ENCODE results near the gene DNAH1.

DNAH1 gene

GRCh38 chr3:52433328-52433995 is 117.3 kb downstream of the DNAH1 start:
- no peak for DNase-seq (ENCODE audit: low read depth in 2 of 2)

GRCh38 chr3:52433996-52434479 is 117.9 kb downstream of the DNAH1 start:
- DNase-seq (ENCODE audit: low read depth in 2 of 2): no peak

GRCh38 chr3:52434491-52435115 is 118.5 kb downstream of the DNAH1 start:
- no peak for DNase-seq (ENCODE audit: low read depth in 2 of 2)

GRCh38 chr3:52435246-52436101 is 119.4 kb downstream of the DNAH1 start:
- DNase-seq (ENCODE audit: low read depth in 2 of 2): no peak

- no peak for DNase-seq (ENCODE audit: low read depth in 2 of 2)
Measured at GRCh38 chr3:52436500-52437149, 120.5 kb downstream of the DNAH1 start.

- no peak for DNase-seq (ENCODE audit: low read depth in 2 of 2)
Measured at GRCh38 chr3:52437326-52438103, 121.4 kb downstream of the DNAH1 start.

- no peak for DNase-seq (ENCODE audit: low read depth in 2 of 2)
Measured at GRCh38 chr3:52438104-52438376, 121.9 kb downstream of the DNAH1 start.

- DNase-seq (ENCODE audit: low read depth in 2 of 2): no peak
Measured at GRCh38 chr3:52438579-52439425, 122.7 kb downstream of the DNAH1 start.

- no peak for DNase-seq (ENCODE audit: low read depth in 2 of 2)
Measured at GRCh38 chr3:52439426-52440248, 123.5 kb downstream of the DNAH1 start.

- DNase-seq (ENCODE audit: low read depth in 2 of 2): no peak
Measured at GRCh38 chr3:52440249-52440551, 124.1 kb downstream of the DNAH1 start.

- DNase-seq (ENCODE audit: low read depth in 2 of 2): no peak
Measured at GRCh38 chr3:52440671-52441070, 124.6 kb downstream of the DNAH1 start.

- no peak for DNase-seq (ENCODE audit: low read depth in 2 of 2)
Measured at GRCh38 chr3:52441091-52441771, 125.1 kb downstream of the DNAH1 start.

- DNase-seq (ENCODE audit: low read depth in 2 of 2): no peak
Measured at GRCh38 chr3:52441772-52442332, 125.7 kb downstream of the DNAH1 start.

- no peak for DNase-seq (ENCODE audit: low read depth in 2 of 2)
Measured at GRCh38 chr3:52442409-52443267, 126.5 kb downstream of the DNAH1 start.

- no peak for DNase-seq (ENCODE audit: low read depth in 2 of 2)
Measured at GRCh38 chr3:52443268-52443610, 127.1 kb downstream of the DNAH1 start.

- DNase-seq (ENCODE audit: low read depth in 2 of 2): no peak
Measured at GRCh38 chr3:52443791-52444687, 127.9 kb downstream of the DNAH1 start.

Measured in stimulated activated CD4-positive, alpha-beta T cell treated with anti-CD3 and anti-CD28 coated beads, Interleukin-12 subunit alpha, Interleukin-12 subunit beta, amount 100 ng/mL, for 24 hours (primary cell).